OCI-LY7 (cell line): ENCODE results near the gene TYK2.

ENCODE experiments used
- EZH2phosphoT487 ChIP-seq: fragments of 200-600 bp; sonication (generic); IDR thresholded peaks from 2 replicates; pipeline ENCODE4 v1.6.1; 2018; ENCODE audit warnings: low read depth, borderline replicate concordance, mild to moderate bottlenecking, mixed run types, antibody characterized with exemption, low read length, moderate library complexity, mixed read lengths
- TF ChIP-seq, protein P1 (sequence below): fragments of 200-600 bp; sonication (generic); conservative IDR thresholded peaks from 2 replicates; pipeline ENCODE4 v1.5.1; 2014; ENCODE audit warnings: mild to moderate bottlenecking, antibody characterized with exemption, low read length, moderate library complexity, mixed read lengths

DNA sequence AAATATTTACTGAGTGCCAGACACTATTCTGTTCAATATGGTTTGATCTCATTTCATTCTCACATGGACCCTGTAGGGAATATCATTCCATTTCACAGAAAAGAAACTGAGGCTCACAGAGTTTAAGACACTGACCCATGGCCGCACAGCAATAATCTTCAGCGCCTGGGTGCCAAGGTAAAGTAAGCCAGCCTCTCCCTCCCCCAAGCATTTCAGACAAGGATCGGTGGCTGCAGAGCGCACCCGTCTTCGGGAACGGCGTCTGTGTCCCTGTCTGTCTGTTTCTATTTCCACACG lies 35.7 kb upstream of the TYK2 start:
- TF ChIP-seq EZH2phosphoT487, result no peak
- TF ChIP-seq, protein P1, sequence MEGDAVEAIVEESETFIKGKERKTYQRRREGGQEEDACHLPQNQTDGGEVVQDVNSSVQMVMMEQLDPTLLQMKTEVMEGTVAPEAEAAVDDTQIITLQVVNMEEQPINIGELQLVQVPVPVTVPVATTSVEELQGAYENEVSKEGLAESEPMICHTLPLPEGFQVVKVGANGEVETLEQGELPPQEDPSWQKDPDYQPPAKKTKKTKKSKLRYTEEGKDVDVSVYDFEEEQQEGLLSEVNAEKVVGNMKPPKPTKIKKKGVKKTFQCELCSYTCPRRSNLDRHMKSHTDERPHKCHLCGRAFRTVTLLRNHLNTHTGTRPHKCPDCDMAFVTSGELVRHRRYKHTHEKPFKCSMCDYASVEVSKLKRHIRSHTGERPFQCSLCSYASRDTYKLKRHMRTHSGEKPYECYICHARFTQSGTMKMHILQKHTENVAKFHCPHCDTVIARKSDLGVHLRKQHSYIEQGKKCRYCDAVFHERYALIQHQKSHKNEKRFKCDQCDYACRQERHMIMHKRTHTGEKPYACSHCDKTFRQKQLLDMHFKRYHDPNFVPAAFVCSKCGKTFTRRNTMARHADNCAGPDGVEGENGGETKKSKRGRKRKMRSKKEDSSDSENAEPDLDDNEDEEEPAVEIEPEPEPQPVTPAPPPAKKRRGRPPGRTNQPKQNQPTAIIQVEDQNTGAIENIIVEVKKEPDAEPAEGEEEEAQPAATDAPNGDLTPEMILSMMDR, result no peak
